Spleen (tissue), 7 donors: ENCODE measurements around the gene DPYSL4.

Experiments used
- CTCF ChIP-seq, 11 experiments: fragments of 200-600 bp in 7 of 11; fragments of 450-650 bp in 4 of 11; sonication (generic) in 4 of 11; IDR thresholded peaks in 8 of 11; conservative IDR thresholded peaks in 3 of 11; 1 replicate in 7 of 11; 2 replicates in 4 of 11; pipeline versions ENCODE4 v1.4.0 to v1.8.0; 2016 to 2021; ENCODE audit warnings: antibody characterized with exemption in 11 of 11, inconsistent platforms in 4 of 11, mild to moderate bottlenecking in 1 of 11
- POLR2A ChIP-seq, 3 donors: fragments of 450-650 bp; IDR thresholded peaks; one replicate each; pipeline ENCODE4 v1.5.1; 2017; ENCODE audit warnings: antibody characterized with exemption in 3 of 3, mild to moderate bottlenecking in 1 of 3
- donor health status: DM: no; HTN: no; CAD: no; lungs with moderate emphysema.
- donor health status: DM: no; HTN: no; CAD: no.
- donor health status: DM: no; HTN: no; CAD: no.

- TF ChIP-seq CTCF (IDR thresholded peaks at IDR 0.05 in 8 of 11, conservative IDR thresholded peaks at IDR 0.05 in 3 of 11): no peak
- TF ChIP-seq POLR2A (IDR thresholded peaks at IDR 0.05): no peak
Measured at GRCh38 chr10:132164761-132165278, 21.9 kb upstream of the DPYSL4 start.
